Neural cell (in vitro differentiated cells): Measurements from ENCODE around the gene FAM136A. TPM values are rescaled to one million over a fixed set of nuclear protein-coding genes. Genes with fewer than 3 reads are reported as not detected.

Experiments used
- H2AFZ ChIP-seq: fragments of 200-600, 300-800 bp; sonication (generic), shearing (Covaris generic); 2 replicates; pipeline ENCODE4 v1.6.0; 2014; ENCODE audit warnings: low read depth, mild to moderate bottlenecking, antibody characterized with exemption, low read length, moderate library complexity
- H3F3A ChIP-seq: fragments of 200-600 bp; shearing (Covaris generic); 2 replicates; pipeline ENCODE4 v1.6.1; 2016; ENCODE audit warnings: mild to moderate bottlenecking, moderate library complexity, mixed read lengths, antibody characterized with exemption, low read length; ENCODE audit not compliant: insufficient read depth, poor library complexity, severe bottlenecking
- H3K27ac ChIP-seq: fragments of 200-600, 300-800 bp; sonication (generic), shearing (Covaris generic); 2 replicates; pipeline ENCODE4 v1.5.1; 2014; ENCODE audit warnings: mild to moderate bottlenecking, low read length, moderate library complexity
- H3K27me3 ChIP-seq: fragments of 300-800, 200-600 bp; sonication (generic), shearing (Covaris generic); 2 replicates; pipeline ENCODE4 v1.6.0; 2014; ENCODE audit warnings: mild to moderate bottlenecking, low read depth, low read length, moderate library complexity; ENCODE audit not compliant: insufficient read depth
- H3K36me3 ChIP-seq: fragments of 300-800, 200-600 bp; sonication (generic), shearing (Covaris generic); 2 replicates; pipeline ENCODE4 v1.5.1; 2014; ENCODE audit warnings: mild to moderate bottlenecking, antibody characterized with exemption, low read length, moderate library complexity; ENCODE audit not compliant: insufficient read depth
- H3K4me2 ChIP-seq: fragments of 300-800, 200-600 bp; sonication (generic), shearing (Covaris generic); 2 replicates; pipeline ENCODE4 v1.6.0; 2014; ENCODE audit warnings: mild to moderate bottlenecking, low read length
- H3K4me3 ChIP-seq: fragments of 300-800, 200-600 bp; sonication (generic), shearing (Covaris generic); 2 replicates; pipeline ENCODE4 v1.5.1; 2014; ENCODE audit warnings: mild to moderate bottlenecking, low read length, moderate library complexity
- H3K79me2 ChIP-seq: fragments of 200-600 bp; shearing (Covaris generic); replicated peaks from 2 replicates; pipeline ENCODE4 v1.6.0; 2014; ENCODE audit warnings: mild to moderate bottlenecking, low read length, moderate library complexity; ENCODE audit not compliant: insufficient read depth
- H3K9ac ChIP-seq: fragments of 300-800, 200-600 bp; sonication (generic), shearing (Covaris generic); 2 replicates; pipeline ENCODE4 v1.6.1; 2016; ENCODE audit warnings: mild to moderate bottlenecking, low read length, mixed read lengths
- H3K9me2 ChIP-seq: fragments of 200-600 bp; shearing (Covaris generic); 2 replicates; pipeline ENCODE4 v1.6.1; 2016; ENCODE audit warnings: mild to moderate bottlenecking, low read length, mixed read lengths; ENCODE audit not compliant: insufficient read depth
- H3K9me3 ChIP-seq: fragments of 200-600, 300-800 bp; sonication (generic), shearing (Covaris generic); 2 replicates; pipeline ENCODE4 v1.6.1; 2016; ENCODE audit warnings: mild to moderate bottlenecking, mixed run types, low read length, moderate library complexity, mixed read lengths
- H4K20me1 ChIP-seq: fragments of 200-600 bp; shearing (Covaris generic); 2 replicates; pipeline ENCODE4 v1.6.1; 2016; ENCODE audit warnings: mild to moderate bottlenecking, mixed run types; ENCODE audit not compliant: insufficient read depth
- EP300 ChIP-seq: fragments of 450-650 bp; conservative IDR thresholded peaks from 2 replicates; pipeline ENCODE4 v1.6.1; 2014; ENCODE audit warnings: antibody characterized with exemption, mild to moderate bottlenecking, moderate library complexity; ENCODE audit not compliant: poor library complexity, severe bottlenecking
- EZH2 ChIP-seq: fragments of 200-600, 300-800 bp; shearing (Covaris generic), sonication (generic); IDR thresholded peaks from 2 replicates; pipeline ENCODE4 v1.6.1; 2014; ENCODE audit warnings: antibody characterized with exemption, low read length, borderline replicate concordance, mild to moderate bottlenecking; ENCODE audit not compliant: insufficient read depth, poor library complexity, severe bottlenecking
- MXI1 ChIP-seq: fragments of 450-650 bp; conservative IDR thresholded peaks from 2 replicates; pipeline ENCODE4 v1.6.1; 2014; ENCODE audit warnings: antibody characterized with exemption, mild to moderate bottlenecking; ENCODE audit not compliant: poor library complexity, severe bottlenecking
- POLR2AphosphoS5 ChIP-seq: IDR thresholded peaks from 2 replicates; pipeline ENCODE4 v1.6.1; 2012
- RAD21 ChIP-seq: fragments of 450-650 bp; conservative IDR thresholded peaks from 2 replicates; pipeline ENCODE4 v1.6.1; 2014; ENCODE audit warnings: antibody characterized with exemption, mild to moderate bottlenecking, moderate library complexity
- SMC3 ChIP-seq: fragments of 450-650 bp; conservative IDR thresholded peaks from 2 replicates; pipeline ENCODE4 v1.6.1; 2014; ENCODE audit warnings: antibody characterized with exemption, mild to moderate bottlenecking, moderate library complexity; ENCODE audit not compliant: poor library complexity
- TAF1 ChIP-seq: IDR thresholded peaks from 2 replicates; pipeline ENCODE4 v1.6.1; 2012; ENCODE audit warnings: low read depth
- polyA plus RNA-seq: library from polyadenylated mRNA; depleted of rRNA; stranded (reverse); fragments of >200 nt; gene quantifications from 2 replicates; pipeline ENCODE4 v1.2.3, GENCODE V29; 2014
- TF ChIP-seq, protein P1 (sequence below): fragments of 450-650 bp; IDR thresholded peaks from 2 replicates; pipeline ENCODE4 v1.5.1; 2014; ENCODE audit warnings: antibody characterized with exemption, mild to moderate bottlenecking, moderate library complexity; ENCODE audit not compliant: poor library complexity, severe bottlenecking
- TF ChIP-seq, protein P2 (sequence below): IDR thresholded peaks from 2 replicates; pipeline ENCODE4 v1.6.1; 2012; ENCODE audit warnings: borderline replicate concordance

The FAM136A gene
- polyA plus RNA-seq, 1 donor from 2014 or later: 56.1 TPM

DNA sequence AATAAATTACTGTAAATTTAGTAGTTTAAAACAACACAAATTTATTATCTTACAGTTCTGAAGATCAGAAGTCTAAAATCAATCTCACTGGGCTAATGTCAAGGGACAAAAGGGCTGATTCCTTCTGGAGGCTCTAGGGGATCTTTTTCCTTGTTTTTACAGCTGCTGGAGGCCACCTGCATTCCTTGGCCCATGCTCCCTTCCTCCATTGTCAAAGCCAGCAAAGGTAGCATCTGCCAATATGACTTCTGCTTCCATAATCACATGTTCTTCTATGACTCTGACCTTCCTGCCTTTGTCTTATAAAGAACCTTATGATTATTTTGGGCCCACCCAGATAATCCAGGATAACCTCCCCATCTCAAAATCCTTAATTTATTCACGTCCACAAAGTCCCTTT is 46.0 kb upstream of the FAM136A start:
- H3K27me3 ChIP-seq: no peaks in the 10 kb centered on the region
- no peaks in the 10 kb centered on the region for H3K9me2 ChIP-seq
- H3K9ac ChIP-seq: no peak overlapping the region
- no peaks in the 10 kb centered on the region for H3K79me2 ChIP-seq
- no peaks in the 10 kb centered on the region for H4K20me1 ChIP-seq
- no peak overlapping the region for H2AFZ ChIP-seq
- no peak overlapping the region for H3K4me3 ChIP-seq
- H3K9me3 ChIP-seq: no peaks in the 10 kb centered on the region
- no peaks in the 10 kb centered on the region for H3K36me3 ChIP-seq
- no peak overlapping the region for H3K27ac ChIP-seq
- TF ChIP-seq SMC3 (no peak), RAD21 (no peak), EP300 (no peak), MXI1 (no peak), TAF1 (no peak)
- TF ChIP-seq, protein P1, sequence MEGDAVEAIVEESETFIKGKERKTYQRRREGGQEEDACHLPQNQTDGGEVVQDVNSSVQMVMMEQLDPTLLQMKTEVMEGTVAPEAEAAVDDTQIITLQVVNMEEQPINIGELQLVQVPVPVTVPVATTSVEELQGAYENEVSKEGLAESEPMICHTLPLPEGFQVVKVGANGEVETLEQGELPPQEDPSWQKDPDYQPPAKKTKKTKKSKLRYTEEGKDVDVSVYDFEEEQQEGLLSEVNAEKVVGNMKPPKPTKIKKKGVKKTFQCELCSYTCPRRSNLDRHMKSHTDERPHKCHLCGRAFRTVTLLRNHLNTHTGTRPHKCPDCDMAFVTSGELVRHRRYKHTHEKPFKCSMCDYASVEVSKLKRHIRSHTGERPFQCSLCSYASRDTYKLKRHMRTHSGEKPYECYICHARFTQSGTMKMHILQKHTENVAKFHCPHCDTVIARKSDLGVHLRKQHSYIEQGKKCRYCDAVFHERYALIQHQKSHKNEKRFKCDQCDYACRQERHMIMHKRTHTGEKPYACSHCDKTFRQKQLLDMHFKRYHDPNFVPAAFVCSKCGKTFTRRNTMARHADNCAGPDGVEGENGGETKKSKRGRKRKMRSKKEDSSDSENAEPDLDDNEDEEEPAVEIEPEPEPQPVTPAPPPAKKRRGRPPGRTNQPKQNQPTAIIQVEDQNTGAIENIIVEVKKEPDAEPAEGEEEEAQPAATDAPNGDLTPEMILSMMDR: no peak
- no peak overlapping the region for H3K4me2 ChIP-seq
- H3F3A ChIP-seq: no peaks in the 10 kb centered on the region

DNA sequence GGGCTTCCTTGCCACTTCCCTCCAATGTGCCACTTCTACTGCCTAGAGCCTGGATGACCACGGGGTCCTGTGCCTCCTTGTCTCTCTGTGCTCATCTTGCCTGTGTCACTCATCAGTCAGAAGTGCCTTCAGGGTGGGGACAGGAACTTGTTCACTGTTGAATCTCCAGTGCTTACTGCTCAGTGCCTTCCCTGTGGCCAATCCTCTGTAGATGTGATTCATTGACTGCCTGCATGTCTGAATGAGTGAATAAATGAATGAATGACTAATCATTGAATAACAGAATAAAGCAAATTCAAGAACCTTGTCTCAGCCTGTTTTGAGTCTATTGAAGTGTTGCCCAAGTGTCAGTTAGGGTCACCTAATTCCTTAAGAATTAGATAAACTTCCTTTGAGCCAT is 42.3 kb upstream of the FAM136A start:
- H2AFZ ChIP-seq: no peak overlapping the region
- TF ChIP-seq, protein P1: no peak
- TF ChIP-seq, protein P2, sequence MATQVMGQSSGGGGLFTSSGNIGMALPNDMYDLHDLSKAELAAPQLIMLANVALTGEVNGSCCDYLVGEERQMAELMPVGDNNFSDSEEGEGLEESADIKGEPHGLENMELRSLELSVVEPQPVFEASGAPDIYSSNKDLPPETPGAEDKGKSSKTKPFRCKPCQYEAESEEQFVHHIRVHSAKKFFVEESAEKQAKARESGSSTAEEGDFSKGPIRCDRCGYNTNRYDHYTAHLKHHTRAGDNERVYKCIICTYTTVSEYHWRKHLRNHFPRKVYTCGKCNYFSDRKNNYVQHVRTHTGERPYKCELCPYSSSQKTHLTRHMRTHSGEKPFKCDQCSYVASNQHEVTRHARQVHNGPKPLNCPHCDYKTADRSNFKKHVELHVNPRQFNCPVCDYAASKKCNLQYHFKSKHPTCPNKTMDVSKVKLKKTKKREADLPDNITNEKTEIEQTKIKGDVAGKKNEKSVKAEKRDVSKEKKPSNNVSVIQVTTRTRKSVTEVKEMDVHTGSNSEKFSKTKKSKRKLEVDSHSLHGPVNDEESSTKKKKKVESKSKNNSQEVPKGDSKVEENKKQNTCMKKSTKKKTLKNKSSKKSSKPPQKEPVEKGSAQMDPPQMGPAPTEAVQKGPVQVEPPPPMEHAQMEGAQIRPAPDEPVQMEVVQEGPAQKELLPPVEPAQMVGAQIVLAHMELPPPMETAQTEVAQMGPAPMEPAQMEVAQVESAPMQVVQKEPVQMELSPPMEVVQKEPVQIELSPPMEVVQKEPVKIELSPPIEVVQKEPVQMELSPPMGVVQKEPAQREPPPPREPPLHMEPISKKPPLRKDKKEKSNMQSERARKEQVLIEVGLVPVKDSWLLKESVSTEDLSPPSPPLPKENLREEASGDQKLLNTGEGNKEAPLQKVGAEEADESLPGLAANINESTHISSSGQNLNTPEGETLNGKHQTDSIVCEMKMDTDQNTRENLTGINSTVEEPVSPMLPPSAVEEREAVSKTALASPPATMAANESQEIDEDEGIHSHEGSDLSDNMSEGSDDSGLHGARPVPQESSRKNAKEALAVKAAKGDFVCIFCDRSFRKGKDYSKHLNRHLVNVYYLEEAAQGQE: no peak
- TF ChIP-seq TAF1: no peak
- TF ChIP-seq EP300: no peak
- no peak for TF ChIP-seq SMC3
- TF ChIP-seq EZH2: no peak
- no peak for TF ChIP-seq POLR2AphosphoS5
- no peak for TF ChIP-seq RAD21
- TF ChIP-seq MXI1: no peak
- no peak overlapping the region for H3K27ac ChIP-seq
- H3K4me3 ChIP-seq: no peak overlapping the region
- H3K79me2 ChIP-seq: no peaks in the 10 kb centered on the region
- H3F3A ChIP-seq: no peaks in the 10 kb centered on the region
- H4K20me1 ChIP-seq: no peaks in the 10 kb centered on the region
- no peak overlapping the region for H3K9ac ChIP-seq
- no peaks in the 10 kb centered on the region for H3K27me3 ChIP-seq
- H3K36me3 ChIP-seq: no peaks in the 10 kb centered on the region
- no peak overlapping the region for H3K4me2 ChIP-seq
- no peaks in the 10 kb centered on the region for H3K9me2 ChIP-seq
- H3K9me3 ChIP-seq: no peaks in the 10 kb centered on the region
